ENCODE measurements around the gene APOA4.

The APOA4 gene

DNA sequence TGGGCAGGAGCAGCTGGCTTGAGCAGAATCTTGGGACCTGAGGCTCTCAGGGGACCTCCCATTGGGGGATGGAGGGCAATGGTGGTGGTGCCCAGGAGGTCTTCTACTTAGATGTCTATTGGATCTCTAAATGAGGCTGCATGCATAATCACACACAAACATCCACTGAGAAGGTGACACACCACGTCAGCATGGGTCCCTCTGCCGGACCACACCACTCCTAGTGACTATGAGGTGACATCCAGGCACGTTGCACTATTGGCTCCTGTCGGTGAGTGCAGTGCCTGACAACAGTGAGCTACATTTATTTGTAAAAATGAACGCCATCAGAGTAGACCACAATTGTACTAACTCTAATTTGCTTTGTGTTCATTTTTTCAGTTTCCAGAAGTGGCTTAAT lies 2.3 kb upstream of the APOA4 start:
- TF ChIP-seq, protein P1, sequence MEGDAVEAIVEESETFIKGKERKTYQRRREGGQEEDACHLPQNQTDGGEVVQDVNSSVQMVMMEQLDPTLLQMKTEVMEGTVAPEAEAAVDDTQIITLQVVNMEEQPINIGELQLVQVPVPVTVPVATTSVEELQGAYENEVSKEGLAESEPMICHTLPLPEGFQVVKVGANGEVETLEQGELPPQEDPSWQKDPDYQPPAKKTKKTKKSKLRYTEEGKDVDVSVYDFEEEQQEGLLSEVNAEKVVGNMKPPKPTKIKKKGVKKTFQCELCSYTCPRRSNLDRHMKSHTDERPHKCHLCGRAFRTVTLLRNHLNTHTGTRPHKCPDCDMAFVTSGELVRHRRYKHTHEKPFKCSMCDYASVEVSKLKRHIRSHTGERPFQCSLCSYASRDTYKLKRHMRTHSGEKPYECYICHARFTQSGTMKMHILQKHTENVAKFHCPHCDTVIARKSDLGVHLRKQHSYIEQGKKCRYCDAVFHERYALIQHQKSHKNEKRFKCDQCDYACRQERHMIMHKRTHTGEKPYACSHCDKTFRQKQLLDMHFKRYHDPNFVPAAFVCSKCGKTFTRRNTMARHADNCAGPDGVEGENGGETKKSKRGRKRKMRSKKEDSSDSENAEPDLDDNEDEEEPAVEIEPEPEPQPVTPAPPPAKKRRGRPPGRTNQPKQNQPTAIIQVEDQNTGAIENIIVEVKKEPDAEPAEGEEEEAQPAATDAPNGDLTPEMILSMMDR (conservative IDR thresholded peaks at IDR 0.05; ENCODE audit: low read depth) = no peak
- ChIA-PET CTCF (no interaction called here), POLR2A (ENCODE audit: low non-redundant PET) (no interaction called here)
- DNase-seq (ENCODE audit: low spot score) = no peak
- H3K27ac ChIP-seq = no peak overlapping the region

DNA sequence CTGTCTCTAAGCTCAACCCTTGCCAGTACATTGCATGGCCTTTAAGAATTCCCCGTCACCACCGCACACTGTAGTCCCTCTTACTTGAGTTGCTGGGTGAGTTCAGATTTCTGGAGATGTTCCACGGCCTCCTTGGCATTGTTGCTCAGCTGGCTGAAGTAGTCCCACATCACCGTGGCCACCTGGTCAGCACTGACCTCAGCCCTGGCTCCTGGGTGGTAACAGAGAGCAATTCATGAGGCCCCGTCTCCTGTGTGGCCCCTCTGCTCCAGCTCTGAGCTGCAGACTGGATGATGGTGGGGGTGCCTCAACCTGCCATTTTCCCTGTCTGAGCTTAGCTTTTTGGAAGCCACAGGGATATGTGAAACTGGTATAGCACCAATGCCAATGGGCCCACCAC lies 529 bp downstream of the APOA4 start:
- no peak overlapping the region for H3K27ac ChIP-seq
- ChIA-PET CTCF (no interaction called here), POLR2A (ENCODE audit: low non-redundant PET) (no interaction called here)
- TF ChIP-seq, protein P1 (conservative IDR thresholded peaks at IDR 0.05; ENCODE audit: low read depth) = no peak
- no peak for DNase-seq (ENCODE audit: low spot score)

DNA sequence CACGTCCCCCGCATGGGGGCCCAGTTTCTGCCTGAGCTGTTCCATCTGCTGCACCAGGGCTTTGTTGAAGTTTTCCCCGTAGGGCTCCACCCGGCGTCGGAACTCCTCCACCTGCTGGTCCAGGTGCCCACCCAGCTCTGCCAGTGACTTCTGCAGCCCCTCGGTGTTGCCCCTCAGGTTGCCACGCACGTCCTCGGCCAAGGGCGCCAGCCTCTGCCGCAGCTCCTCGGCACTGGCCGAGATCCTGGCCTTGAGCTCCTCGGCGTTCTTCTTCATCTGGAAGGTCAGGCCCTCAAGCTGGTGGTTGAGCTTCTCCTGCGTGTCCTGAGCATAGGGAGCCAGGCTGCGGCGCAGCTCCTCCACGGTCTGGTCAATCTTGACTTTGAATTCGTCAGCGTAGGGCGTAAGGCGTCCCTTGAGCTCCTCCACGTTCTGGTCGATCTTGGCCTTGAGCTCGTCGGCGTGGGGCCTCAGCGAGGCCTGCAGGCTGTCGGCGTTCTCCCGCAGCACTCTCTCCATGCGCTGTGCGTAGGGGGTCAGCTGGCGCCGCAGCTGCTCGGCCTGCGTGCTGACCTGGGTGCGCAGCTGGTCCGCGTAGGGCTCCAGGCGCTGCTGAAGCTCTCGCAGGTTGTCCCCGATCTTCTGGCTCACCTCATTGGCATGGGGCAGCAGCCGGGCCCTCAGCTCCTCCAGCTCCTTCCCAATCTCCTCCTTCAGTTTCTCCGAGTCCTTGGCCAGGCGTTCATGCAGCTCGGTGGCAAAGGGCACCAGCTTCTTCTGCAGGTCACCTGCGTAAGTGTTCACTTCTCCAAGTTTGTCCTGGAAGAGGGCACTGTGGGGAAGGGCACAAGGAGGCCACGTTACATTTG lies 1.8 kb downstream of the APOA4 start:
- POLR2A ChIA-PET (ENCODE audit: low non-redundant PET) = no interaction called here
- CTCF ChIA-PET = interaction anchor here (0.6 to 1.4 kb wide), 2 partner anchors 14 to 186 kb away, joined by 4 to 6 read pairs; no protein-coding TSS in a partner anchor
- no peak overlapping the region for H3K27ac ChIP-seq
- DNase-seq (ENCODE audit: low spot score) = no peak
- TF ChIP-seq, protein P1 (conservative IDR thresholded peaks at IDR 0.05; ENCODE audit: low read depth) = no peak

DNA sequence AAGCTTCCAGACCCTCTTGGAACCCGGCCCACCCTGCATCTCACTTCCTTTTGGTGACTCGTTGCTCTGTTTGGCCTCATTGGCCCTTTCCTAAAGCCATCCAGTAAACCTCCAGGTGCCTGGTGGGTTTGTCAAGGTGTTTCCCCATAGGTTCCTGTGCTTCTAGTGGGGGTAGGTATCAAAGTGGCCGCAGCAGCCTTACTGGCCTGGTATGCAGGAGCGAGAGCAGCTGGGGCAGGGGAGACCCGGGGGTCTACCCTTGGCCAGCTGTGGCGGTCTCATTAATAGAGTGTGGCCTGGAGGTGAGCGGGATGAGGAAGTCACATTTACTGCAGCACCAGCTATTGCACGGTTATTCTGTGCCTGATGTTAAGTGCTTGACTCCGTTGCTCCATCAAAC lies 4.1 kb downstream of the APOA4 start:
- CTCF ChIA-PET = no interaction called here
- TF ChIP-seq, protein P1 (conservative IDR thresholded peaks at IDR 0.05; ENCODE audit: low read depth) = no peak
- POLR2A ChIA-PET (ENCODE audit: low non-redundant PET) = no interaction called here
- H3K27ac ChIP-seq = no peak overlapping the region
- DNase-seq (ENCODE audit: low spot score) = no peak

DNA sequence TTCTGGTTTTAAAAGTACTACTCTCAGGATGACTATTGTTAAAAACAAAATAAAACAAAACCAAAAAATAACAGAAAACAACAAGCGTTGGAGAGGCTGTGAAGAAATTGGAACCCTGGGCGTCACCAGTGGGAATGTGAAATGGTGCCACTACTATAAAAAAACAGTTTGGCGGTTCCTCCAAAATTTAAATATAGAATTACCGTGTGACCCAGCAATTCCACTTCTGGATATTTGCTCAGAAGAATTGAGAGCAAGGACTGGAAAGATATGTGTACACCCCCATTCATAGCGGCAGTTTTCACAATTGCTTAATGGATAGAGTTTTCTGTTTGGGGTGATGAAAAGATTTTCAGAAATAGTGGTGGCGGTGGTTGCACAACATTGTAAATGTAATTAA lies 8.6 kb downstream of the APOA4 start:
- TF ChIP-seq, protein P1 (conservative IDR thresholded peaks at IDR 0.05; ENCODE audit: low read depth) = no peak
- CTCF ChIA-PET = no interaction called here

DNA sequence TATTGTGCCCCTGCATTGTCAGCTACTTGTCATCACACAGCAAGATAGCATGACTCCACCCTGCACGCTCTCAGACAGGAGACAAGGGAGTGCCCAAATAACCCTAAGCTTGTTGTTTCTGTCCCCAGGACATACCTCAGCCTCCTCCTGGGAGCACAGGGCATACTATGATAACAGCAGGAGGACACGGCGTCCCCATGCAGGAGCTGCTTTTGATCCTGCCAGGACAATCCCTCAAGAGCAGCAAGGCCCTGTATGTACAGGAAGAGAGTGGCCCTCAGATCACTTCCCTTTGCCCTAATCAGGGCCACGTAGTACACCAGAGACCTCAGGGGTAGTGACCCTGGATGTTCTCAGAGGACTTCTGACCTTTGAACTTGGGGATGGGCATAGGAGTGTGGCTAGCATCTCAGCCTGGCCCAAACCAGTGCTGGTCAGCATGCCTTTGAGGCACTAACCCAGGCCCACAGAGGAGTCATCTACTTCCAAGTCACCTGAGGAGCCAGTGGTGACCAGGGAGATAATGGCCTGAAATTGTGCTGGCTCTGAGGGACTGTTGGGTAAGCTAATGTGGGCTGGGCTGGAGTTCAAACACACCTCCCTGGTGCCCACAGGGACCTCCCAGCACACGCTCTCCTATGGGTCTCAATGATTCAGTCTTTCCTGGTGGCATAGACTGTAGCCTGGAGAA lies 9.2 kb downstream of the APOA4 start:
- POLR2A ChIA-PET (ENCODE audit: low non-redundant PET) = no interaction called here
- CTCF ChIA-PET = no interaction called here
- TF ChIP-seq, protein P1 (conservative IDR thresholded peaks at IDR 0.05; ENCODE audit: low read depth) = no peak

More for the DNA sequence above, 8.6 kb downstream of the APOA4 start:
- no peak for DNase-seq (ENCODE audit: low spot score)
- POLR2A ChIA-PET (ENCODE audit: low non-redundant PET) = no interaction called here
- no peak overlapping the region for H3K27ac ChIP-seq

More for the DNA sequence above, 9.2 kb downstream of the APOA4 start:
- H3K27ac ChIP-seq = no peak overlapping the region
- no peak for DNase-seq (ENCODE audit: low spot score)
